SK-N-SH (cell line): ENCODE data around the gene CBFA2T3. TPM values are rescaled to one million over a fixed set of nuclear protein-coding genes. Genes with fewer than 3 reads are reported as not detected.
A peak's percentile ranks its signal among the peaks of the same experiment; 100 is the strongest.

Experiments
- CTCF ChIA-PET: fragments of 300-600, 350-600 bp; formaldehyde crosslinking; extraction: SDS; loops from one replicate; lab custom pipeline; 2021; lab: Yijun Ruan, JAX
- POLR2A ChIA-PET: fragments of 350-600 bp; sonication (Branson Sonifier 250); formaldehyde crosslinking; extraction: SDS; loops from one replicate; lab custom pipeline; 2020; ENCODE audit warnings: antibody characterized with exemption, inconsistent platforms; lab: Yijun Ruan, JAX
- DNase-seq: peaks from one replicate; pipeline ENCODE4 v3.0.0; 2012
- H2AFZ ChIP-seq: fragments of 200-600 bp; sonication (generic); 2 replicates; pipeline ENCODE4 v1.8.1; 2016; ENCODE audit warnings: antibody characterized with exemption, mild to moderate bottlenecking, low read depth
- H3F3A ChIP-seq: fragments of 200-600 bp; sonication (generic); replicated peaks from 2 replicates; pipeline ENCODE3; 2016; ENCODE audit warnings: antibody characterized with exemption, mild to moderate bottlenecking; ENCODE audit not compliant: insufficient read depth
- H3K27ac ChIP-seq, 2 experiments: fragments of 200-500 bp in 1 of 2; fragments of 200-600 bp in 1 of 2; sonication (Bioruptor generic) in 1 of 2; sonication (generic), shearing (Covaris generic) in 1 of 2; 2 replicates each; pipeline versions ENCODE4 v1.5.1 to v1.6.1; 2014 to 2016; ENCODE audit warnings: low read depth in 2 of 2, inconsistent platforms in 1 of 2, low read length in 1 of 2, mild to moderate bottlenecking in 1 of 2, mixed read lengths in 1 of 2
- H3K27me3 ChIP-seq: fragments of 200-600 bp; sonication (generic), shearing (Covaris generic); 2 replicates; pipeline ENCODE4 v1.6.1; 2016; ENCODE audit warnings: mixed run types; ENCODE audit not compliant: insufficient read depth
- H3K36me3 ChIP-seq, 2 experiments: fragments of 200-500 bp in 1 of 2; fragments of 200-600 bp in 1 of 2; sonication (Bioruptor generic) in 1 of 2; sonication (generic) in 1 of 2; replicated peaks in 1 of 2; 2 replicates each; pipeline versions ENCODE3 to v1.5.1; 2014 to 2016; ENCODE audit warnings: low read length in 1 of 2, mild to moderate bottlenecking in 1 of 2; ENCODE audit not compliant: insufficient read depth in 2 of 2, control insufficient read depth in 1 of 2
- H3K4me1 ChIP-seq, 2 experiments: fragments of 200-500 bp in 1 of 2; fragments of 200-600 bp in 1 of 2; sonication (Bioruptor generic) in 1 of 2; sonication (generic), shearing (Covaris generic) in 1 of 2; 2 replicates each; pipeline versions ENCODE4 v1.5.1 to v1.6.1; 2014 to 2016; ENCODE audit warnings: low read depth in 1 of 2, low read length in 1 of 2, mixed run types in 1 of 2; ENCODE audit not compliant: insufficient read depth in 2 of 2, control insufficient read depth in 1 of 2
- H3K4me2 ChIP-seq: fragments of 200-600 bp; sonication (generic), shearing (Covaris generic); 2 replicates; pipeline ENCODE4 v1.6.1; 2017; ENCODE audit warnings: mixed run types
- H3K4me3 ChIP-seq, 2 experiments: fragments of 200-500 bp in 1 of 2; fragments of 200-600 bp in 1 of 2; sonication (Bioruptor generic) in 1 of 2; sonication (generic), shearing (Covaris generic) in 1 of 2; 2 replicates each; pipeline versions ENCODE4 v1.5.1 to v1.8.1; 2014 to 2016; ENCODE audit warnings: low read depth in 2 of 2, inconsistent platforms in 1 of 2, low read length in 1 of 2, mild to moderate bottlenecking in 1 of 2, mixed read lengths in 1 of 2, moderate library complexity in 1 of 2
- H3K79me2 ChIP-seq: fragments of 200-600 bp; sonication (generic); 2 replicates; pipeline ENCODE4 v1.8.1; 2017; ENCODE audit warnings: mild to moderate bottlenecking; ENCODE audit not compliant: insufficient read depth
- H3K9ac ChIP-seq: fragments of 200-600 bp; sonication (generic); 2 replicates; pipeline ENCODE4 v1.6.1; 2017; ENCODE audit warnings: mixed run types
- H3K9me2 ChIP-seq: fragments of 200-600 bp; sonication (generic); 2 replicates; pipeline ENCODE4 v1.6.1; 2017; ENCODE audit warnings: mixed run types
- H3K9me3 ChIP-seq: fragments of 200-600 bp; sonication (generic); 2 replicates; pipeline ENCODE4 v1.6.1; 2017; ENCODE audit warnings: mixed run types, mild to moderate bottlenecking, moderate library complexity
- H4K20me1 ChIP-seq: fragments of 200-600 bp; sonication (generic); 2 replicates; pipeline ENCODE4 v1.6.1; 2017; ENCODE audit warnings: mild to moderate bottlenecking, mixed run types; ENCODE audit not compliant: insufficient read depth
- CHD2 ChIP-seq: fragments of 150-350 bp; IDR thresholded peaks from 2 replicates; pipeline ENCODE4 v1.6.1; 2018; ENCODE audit warnings: low read length; ENCODE audit not compliant: partially characterized antibody
- ELF1 ChIP-seq: IDR thresholded peaks from 2 replicates; pipeline ENCODE4 v1.4.0; 2012
- FOSL2 ChIP-seq: IDR thresholded peaks from 2 replicates; pipeline ENCODE4 v1.4.0; 2012; ENCODE audit warnings: low read depth, mild to moderate bottlenecking, moderate library complexity, borderline replicate concordance
- FOXJ3 ChIP-seq: sonication (generic); formaldehyde crosslinking; IDR thresholded peaks from 2 replicates; pipeline ENCODE4 v1.5.1; 2020; ENCODE audit warnings: mild to moderate bottlenecking, missing genetic modification reagents
- GABPA ChIP-seq: IDR thresholded peaks from 2 replicates; pipeline ENCODE4 v1.4.0; 2012; ENCODE audit warnings: low read depth, mild to moderate bottlenecking
- NRF1 ChIP-seq: IDR thresholded peaks from 2 replicates; pipeline ENCODE4 v1.6.1; 2012; ENCODE audit warnings: low read depth, mild to moderate bottlenecking, low read length
- POLR2AphosphoS5 ChIP-seq: IDR thresholded peaks from 2 replicates; pipeline ENCODE4 v1.6.1; 2012; ENCODE audit warnings: low read depth, low read length
- RAD21 ChIP-seq: IDR thresholded peaks from 2 replicates; pipeline ENCODE4 v1.6.1; 2012; ENCODE audit warnings: mild to moderate bottlenecking, low read length
- SIN3A ChIP-seq: IDR thresholded peaks from 2 replicates; pipeline ENCODE4 v1.6.1; 2012; ENCODE audit warnings: low read depth, mild to moderate bottlenecking, low read length, moderate library complexity, borderline replicate concordance
- TCF12 ChIP-seq: IDR thresholded peaks from 2 replicates; pipeline ENCODE4 v1.4.0; 2012
- TEAD4 ChIP-seq: IDR thresholded peaks from 2 replicates; pipeline ENCODE4 v1.4.0; 2012; ENCODE audit warnings: mild to moderate bottlenecking, borderline replicate concordance; ENCODE audit not compliant: insufficient read depth
- WGBS: methylation state at CpG from one replicate; pipeline ENCODE4 v1.1.6; 2017; ENCODE audit warnings: low lambda C conversion rate; 5-methylcytosine and 5-hydroxymethylcytosine counted together
- polyA plus RNA-seq, 3 experiments: library from polyadenylated mRNA; depleted of rRNA; stranded (reverse); fragments of >200 nt; gene quantifications; 2 replicates each; pipeline ENCODE4 v1.2.3, GENCODE V29; 2012
- TF ChIP-seq, protein P1 (sequence below): IDR thresholded peaks from 2 replicates; pipeline ENCODE4 v1.4.0; 2012; ENCODE audit warnings: low read depth, borderline replicate concordance
- TF ChIP-seq, protein P2 (sequence below): IDR thresholded peaks from 2 replicates; pipeline ENCODE4 v1.4.0; 2012; ENCODE audit warnings: low read depth
- TF ChIP-seq, protein P3 (sequence below): fragments of 150-350 bp; IDR thresholded peaks from 2 replicates; pipeline ENCODE4 v1.6.1; 2017; ENCODE audit warnings: antibody characterized with exemption, low read length, low read depth, borderline replicate concordance
- TF ChIP-seq, protein P4 (sequence below): IDR thresholded peaks from 2 replicates; pipeline ENCODE4; 2012
- TF ChIP-seq, protein P5 (sequence below): IDR thresholded peaks from 2 replicates; pipeline ENCODE4 v1.4.0; 2012; ENCODE audit warnings: low read depth, borderline replicate concordance
- TF ChIP-seq, protein P6 (sequence below): fragments of 200-600 bp; sonication (generic); IDR thresholded peaks from 2 replicates; pipeline ENCODE4 v1.6.1; 2017; ENCODE audit warnings: antibody characterized with exemption, mild to moderate bottlenecking, moderate library complexity
- TF ChIP-seq, protein P7 (sequence below): fragments of 150-350 bp; IDR thresholded peaks from 2 replicates; pipeline ENCODE4 v1.6.1; 2016; ENCODE audit warnings: mild to moderate bottlenecking, low read depth, low read length

Gene CBFA2T3
- polyA plus RNA-seq, 1 of the 3 experiments (the other 2 are of a cell fraction) = not detected

DNA sequence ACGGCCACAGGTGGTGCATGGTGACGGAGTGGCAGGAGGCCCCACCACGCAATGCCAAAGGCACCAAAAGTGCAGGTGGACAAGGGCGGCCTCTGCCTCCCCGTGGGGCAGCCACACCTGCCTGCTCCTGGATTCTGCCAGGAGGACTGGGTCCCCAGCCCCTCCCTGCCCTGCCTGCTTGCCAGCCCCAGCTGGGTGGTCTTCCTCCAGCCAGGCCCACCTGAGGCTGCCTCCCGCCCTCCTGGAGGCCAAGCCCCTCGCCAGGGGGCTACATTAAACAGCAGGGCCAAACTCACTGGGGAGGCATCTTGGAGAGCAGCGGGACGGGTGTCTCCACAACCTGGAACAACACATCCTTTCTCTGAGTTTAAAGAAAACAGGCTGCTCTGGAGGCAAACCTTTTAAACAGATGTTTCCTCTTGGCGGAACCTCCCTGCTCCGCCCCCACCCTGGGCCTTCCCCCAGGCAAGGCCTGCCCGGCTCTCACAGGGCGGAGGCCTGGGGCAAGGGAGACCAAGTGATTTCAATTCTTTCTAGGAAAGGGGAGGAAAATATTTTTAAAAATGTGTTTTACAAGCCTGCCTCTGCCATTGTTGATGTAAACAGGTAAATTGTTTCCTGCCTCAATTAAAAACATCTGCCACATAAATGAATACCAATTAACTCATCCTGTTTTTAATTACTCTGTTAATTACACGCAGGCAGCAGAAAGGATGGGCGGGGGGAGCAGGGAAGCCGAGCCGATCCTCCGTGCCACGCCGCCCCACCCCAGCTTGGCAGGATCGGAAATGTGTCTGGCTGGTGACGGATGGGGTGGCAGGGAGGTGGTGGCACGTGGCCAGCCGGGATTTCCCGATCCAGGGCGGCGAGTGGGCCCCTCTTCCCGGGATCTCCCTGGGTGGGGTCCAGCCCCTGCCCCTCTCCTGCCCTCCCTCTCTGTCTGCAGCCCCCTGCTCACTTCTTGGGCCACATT lies 56.1 kb downstream of the CBFA2T3 start (continued):
- TF ChIP-seq, protein P1, sequence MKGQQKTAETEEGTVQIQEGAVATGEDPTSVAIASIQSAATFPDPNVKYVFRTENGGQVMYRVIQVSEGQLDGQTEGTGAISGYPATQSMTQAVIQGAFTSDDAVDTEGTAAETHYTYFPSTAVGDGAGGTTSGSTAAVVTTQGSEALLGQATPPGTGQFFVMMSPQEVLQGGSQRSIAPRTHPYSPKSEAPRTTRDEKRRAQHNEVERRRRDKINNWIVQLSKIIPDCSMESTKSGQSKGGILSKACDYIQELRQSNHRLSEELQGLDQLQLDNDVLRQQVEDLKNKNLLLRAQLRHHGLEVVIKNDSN = no peak
- TF ChIP-seq, protein P2, sequence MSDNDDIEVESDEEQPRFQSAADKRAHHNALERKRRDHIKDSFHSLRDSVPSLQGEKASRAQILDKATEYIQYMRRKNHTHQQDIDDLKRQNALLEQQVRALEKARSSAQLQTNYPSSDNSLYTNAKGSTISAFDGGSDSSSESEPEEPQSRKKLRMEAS = no peak
- TF ChIP-seq SIN3A (no peak), GABPA (no peak), FOSL2 (no peak), RAD21 (no peak)
- TF ChIP-seq, protein P3, sequence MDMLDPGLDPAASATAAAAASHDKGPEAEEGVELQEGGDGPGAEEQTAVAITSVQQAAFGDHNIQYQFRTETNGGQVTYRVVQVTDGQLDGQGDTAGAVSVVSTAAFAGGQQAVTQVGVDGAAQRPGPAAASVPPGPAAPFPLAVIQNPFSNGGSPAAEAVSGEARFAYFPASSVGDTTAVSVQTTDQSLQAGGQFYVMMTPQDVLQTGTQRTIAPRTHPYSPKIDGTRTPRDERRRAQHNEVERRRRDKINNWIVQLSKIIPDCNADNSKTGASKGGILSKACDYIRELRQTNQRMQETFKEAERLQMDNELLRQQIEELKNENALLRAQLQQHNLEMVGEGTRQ = no peak
- TF ChIP-seq, protein P4, sequence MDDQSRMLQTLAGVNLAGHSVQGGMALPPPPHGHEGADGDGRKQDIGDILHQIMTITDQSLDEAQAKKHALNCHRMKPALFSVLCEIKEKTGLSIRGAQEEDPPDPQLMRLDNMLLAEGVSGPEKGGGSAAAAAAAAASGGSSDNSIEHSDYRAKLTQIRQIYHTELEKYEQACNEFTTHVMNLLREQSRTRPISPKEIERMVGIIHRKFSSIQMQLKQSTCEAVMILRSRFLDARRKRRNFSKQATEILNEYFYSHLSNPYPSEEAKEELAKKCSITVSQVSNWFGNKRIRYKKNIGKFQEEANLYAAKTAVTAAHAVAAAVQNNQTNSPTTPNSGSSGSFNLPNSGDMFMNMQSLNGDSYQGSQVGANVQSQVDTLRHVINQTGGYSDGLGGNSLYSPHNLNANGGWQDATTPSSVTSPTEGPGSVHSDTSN = peak; percentile 63
- TF ChIP-seq, protein P5, sequence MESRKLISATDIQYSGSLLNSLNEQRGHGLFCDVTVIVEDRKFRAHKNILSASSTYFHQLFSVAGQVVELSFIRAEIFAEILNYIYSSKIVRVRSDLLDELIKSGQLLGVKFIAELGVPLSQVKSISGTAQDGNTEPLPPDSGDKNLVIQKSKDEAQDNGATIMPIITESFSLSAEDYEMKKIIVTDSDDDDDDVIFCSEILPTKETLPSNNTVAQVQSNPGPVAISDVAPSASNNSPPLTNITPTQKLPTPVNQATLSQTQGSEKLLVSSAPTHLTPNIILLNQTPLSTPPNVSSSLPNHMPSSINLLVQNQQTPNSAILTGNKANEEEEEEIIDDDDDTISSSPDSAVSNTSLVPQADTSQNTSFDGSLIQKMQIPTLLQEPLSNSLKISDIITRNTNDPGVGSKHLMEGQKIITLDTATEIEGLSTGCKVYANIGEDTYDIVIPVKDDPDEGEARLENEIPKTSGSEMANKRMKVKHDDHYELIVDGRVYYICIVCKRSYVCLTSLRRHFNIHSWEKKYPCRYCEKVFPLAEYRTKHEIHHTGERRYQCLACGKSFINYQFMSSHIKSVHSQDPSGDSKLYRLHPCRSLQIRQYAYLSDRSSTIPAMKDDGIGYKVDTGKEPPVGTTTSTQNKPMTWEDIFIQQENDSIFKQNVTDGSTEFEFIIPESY = no peak

DNA sequence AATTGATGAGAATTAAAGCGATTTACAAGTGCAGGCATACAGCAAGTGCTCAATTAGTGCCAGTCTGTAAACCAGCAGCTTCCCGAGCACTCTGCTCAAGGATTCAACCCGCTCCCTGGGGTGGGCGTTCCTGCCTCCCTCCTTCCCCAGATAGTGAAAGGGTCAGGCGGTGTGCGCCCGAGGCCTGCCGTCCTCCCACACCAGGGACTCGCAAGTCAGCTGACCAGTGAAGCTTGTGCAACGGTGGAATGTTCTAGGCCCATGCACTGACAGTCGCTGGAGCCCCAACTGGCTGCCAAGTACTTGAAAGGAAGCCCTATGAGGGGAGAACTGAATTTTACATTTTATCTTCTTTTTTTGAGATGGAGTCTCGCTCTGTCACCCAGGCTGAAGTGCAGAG lies 57.1 kb downstream of the CBFA2T3 start:
- H3K36me3 ChIP-seq = no peaks in the 10 kb centered on the region
- H3K4me2 ChIP-seq = no peak overlapping the region
- H3K79me2 ChIP-seq = no peaks in the 10 kb centered on the region
- WGBS = 89% methylated on average over 10 of the region's 12 CpGs
- no peak overlapping the region for H2AFZ ChIP-seq
- peaks cover 4% of the 10 kb centered on the region for H3F3A ChIP-seq
- no peaks in the 10 kb centered on the region for H3K9me2 ChIP-seq
- H3K27ac ChIP-seq = no peak overlapping the region
- POLR2A ChIA-PET = no interaction called here
- CTCF ChIA-PET = interaction anchor here (0.6 to 1.0 kb wide), 2 partner anchors 62 to 178 kb away, joined by 3 read pairs; no protein-coding TSS in a partner anchor
- H3K4me1 ChIP-seq = peaks cover 10 to 25% of the 10 kb centered on the region in 2 experiments; a peak in 3 of 4 replicates
- no peaks in the 10 kb centered on the region for H4K20me1 ChIP-seq
- no peak overlapping the region for H3K9ac ChIP-seq
- no peaks in the 10 kb centered on the region for H3K9me3 ChIP-seq
- H3K27me3 ChIP-seq = no peaks in the 10 kb centered on the region
- no peak overlapping the region for H3K4me3 ChIP-seq
- DNase-seq = no peak
- TF ChIP-seq TCF12 (no peak), SIN3A (no peak), ELF1 (no peak), NRF1 (no peak), TEAD4 (no peak), FOXJ3 (CRISPR knock-in tag) (no peak), POLR2AphosphoS5 (no peak), CHD2 (no peak)
- TF ChIP-seq, protein P5 = no peak
- TF ChIP-seq, protein P6, sequence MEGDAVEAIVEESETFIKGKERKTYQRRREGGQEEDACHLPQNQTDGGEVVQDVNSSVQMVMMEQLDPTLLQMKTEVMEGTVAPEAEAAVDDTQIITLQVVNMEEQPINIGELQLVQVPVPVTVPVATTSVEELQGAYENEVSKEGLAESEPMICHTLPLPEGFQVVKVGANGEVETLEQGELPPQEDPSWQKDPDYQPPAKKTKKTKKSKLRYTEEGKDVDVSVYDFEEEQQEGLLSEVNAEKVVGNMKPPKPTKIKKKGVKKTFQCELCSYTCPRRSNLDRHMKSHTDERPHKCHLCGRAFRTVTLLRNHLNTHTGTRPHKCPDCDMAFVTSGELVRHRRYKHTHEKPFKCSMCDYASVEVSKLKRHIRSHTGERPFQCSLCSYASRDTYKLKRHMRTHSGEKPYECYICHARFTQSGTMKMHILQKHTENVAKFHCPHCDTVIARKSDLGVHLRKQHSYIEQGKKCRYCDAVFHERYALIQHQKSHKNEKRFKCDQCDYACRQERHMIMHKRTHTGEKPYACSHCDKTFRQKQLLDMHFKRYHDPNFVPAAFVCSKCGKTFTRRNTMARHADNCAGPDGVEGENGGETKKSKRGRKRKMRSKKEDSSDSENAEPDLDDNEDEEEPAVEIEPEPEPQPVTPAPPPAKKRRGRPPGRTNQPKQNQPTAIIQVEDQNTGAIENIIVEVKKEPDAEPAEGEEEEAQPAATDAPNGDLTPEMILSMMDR = no peak
- TF ChIP-seq, protein P7, sequence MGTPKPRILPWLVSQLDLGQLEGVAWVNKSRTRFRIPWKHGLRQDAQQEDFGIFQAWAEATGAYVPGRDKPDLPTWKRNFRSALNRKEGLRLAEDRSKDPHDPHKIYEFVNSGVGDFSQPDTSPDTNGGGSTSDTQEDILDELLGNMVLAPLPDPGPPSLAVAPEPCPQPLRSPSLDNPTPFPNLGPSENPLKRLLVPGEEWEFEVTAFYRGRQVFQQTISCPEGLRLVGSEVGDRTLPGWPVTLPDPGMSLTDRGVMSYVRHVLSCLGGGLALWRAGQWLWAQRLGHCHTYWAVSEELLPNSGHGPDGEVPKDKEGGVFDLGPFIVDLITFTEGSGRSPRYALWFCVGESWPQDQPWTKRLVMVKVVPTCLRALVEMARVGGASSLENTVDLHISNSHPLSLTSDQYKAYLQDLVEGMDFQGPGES = no peak
- TF ChIP-seq, protein P2 = no peak
